Fibroblast of lung (primary cell): ENCODE measurements around the gene ANXA3.

Experiments
- EZH2 ChIP-seq: IDR thresholded peaks from 2 replicates; pipeline ENCODE4 v1.5.1; 2012; ENCODE audit warnings: low read length, control low read depth, mild to moderate bottlenecking; ENCODE audit errors: missing control alignments
- TF ChIP-seq, protein P1 (sequence below), 2 donors: IDR thresholded peaks in 1 of 2; conservative IDR thresholded peaks in 1 of 2; 1 replicate in 1 of 2; 2 replicates in 1 of 2; pipeline ENCODE4 v1.5.1; 2011 to 2012; ENCODE audit warnings: low read length in 2 of 2, control low read depth in 1 of 2, inconsistent platforms in 1 of 2, low read depth in 1 of 2, mild to moderate bottlenecking in 1 of 2

- TF ChIP-seq, protein P1, sequence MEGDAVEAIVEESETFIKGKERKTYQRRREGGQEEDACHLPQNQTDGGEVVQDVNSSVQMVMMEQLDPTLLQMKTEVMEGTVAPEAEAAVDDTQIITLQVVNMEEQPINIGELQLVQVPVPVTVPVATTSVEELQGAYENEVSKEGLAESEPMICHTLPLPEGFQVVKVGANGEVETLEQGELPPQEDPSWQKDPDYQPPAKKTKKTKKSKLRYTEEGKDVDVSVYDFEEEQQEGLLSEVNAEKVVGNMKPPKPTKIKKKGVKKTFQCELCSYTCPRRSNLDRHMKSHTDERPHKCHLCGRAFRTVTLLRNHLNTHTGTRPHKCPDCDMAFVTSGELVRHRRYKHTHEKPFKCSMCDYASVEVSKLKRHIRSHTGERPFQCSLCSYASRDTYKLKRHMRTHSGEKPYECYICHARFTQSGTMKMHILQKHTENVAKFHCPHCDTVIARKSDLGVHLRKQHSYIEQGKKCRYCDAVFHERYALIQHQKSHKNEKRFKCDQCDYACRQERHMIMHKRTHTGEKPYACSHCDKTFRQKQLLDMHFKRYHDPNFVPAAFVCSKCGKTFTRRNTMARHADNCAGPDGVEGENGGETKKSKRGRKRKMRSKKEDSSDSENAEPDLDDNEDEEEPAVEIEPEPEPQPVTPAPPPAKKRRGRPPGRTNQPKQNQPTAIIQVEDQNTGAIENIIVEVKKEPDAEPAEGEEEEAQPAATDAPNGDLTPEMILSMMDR (conservative IDR thresholded peaks at IDR 0.05 in 1 of 2, IDR thresholded peaks at IDR 0.05 in 1 of 2; ENCODE audit: low read depth in 1 of 2, low read length in 2 of 2): no peak
- TF ChIP-seq EZH2: no peak
Measured at GRCh38 chr4:78640714-78641113, 89.1 kb downstream of the ANXA3 start.
